Nephron progenitor cell (in vitro differentiated cells): ENCODE measurements around the gene LOXL3.
A peak's percentile ranks its signal among the peaks of the same experiment; 100 is the strongest.
"Not testable (repeated sequence)": the region's sequence is repeated elsewhere in the genome, so short reads cannot be mapped to it uniquely, and the experiment has no call there.

Source experiments
- DNase-seq: peaks from one replicate; pipeline ENCODE4 v3.0.0; 2021
- H3K27ac Mint-ChIP-seq: 2 replicates; pipeline ENCODE4 v1.8.0; 2021; ENCODE audit warnings: mild to moderate bottlenecking, moderate library complexity, mixed read lengths
- H3K27me3 Mint-ChIP-seq: 2 replicates; pipeline ENCODE4 v1.8.0; 2021; ENCODE audit warnings: mild to moderate bottlenecking, low read depth, mixed read lengths; ENCODE audit not compliant: poor library complexity
- H3K36me3 Mint-ChIP-seq: 2 replicates; pipeline ENCODE4 v1.8.0; 2021; ENCODE audit warnings: low read depth, mixed read lengths
- H3K4me1 Mint-ChIP-seq: 2 replicates; pipeline ENCODE4 v1.8.0; 2021; ENCODE audit warnings: mixed read lengths
- H3K4me3 Mint-ChIP-seq: 2 replicates; pipeline ENCODE4 v1.8.0; 2021; ENCODE audit warnings: mild to moderate bottlenecking, moderate library complexity, mixed read lengths
- H3K9me3 Mint-ChIP-seq: 2 replicates; pipeline ENCODE4 v1.8.0; 2021; ENCODE audit warnings: mild to moderate bottlenecking, moderate library complexity, mixed read lengths
- TF ChIP-seq, protein P1 (sequence below): fragments of 200-600 bp; sonication (generic); IDR thresholded peaks from 2 replicates; pipeline ENCODE4 v1.5.0; 2021; ENCODE audit warnings: antibody characterized with exemption

Gene LOXL3

DNA sequence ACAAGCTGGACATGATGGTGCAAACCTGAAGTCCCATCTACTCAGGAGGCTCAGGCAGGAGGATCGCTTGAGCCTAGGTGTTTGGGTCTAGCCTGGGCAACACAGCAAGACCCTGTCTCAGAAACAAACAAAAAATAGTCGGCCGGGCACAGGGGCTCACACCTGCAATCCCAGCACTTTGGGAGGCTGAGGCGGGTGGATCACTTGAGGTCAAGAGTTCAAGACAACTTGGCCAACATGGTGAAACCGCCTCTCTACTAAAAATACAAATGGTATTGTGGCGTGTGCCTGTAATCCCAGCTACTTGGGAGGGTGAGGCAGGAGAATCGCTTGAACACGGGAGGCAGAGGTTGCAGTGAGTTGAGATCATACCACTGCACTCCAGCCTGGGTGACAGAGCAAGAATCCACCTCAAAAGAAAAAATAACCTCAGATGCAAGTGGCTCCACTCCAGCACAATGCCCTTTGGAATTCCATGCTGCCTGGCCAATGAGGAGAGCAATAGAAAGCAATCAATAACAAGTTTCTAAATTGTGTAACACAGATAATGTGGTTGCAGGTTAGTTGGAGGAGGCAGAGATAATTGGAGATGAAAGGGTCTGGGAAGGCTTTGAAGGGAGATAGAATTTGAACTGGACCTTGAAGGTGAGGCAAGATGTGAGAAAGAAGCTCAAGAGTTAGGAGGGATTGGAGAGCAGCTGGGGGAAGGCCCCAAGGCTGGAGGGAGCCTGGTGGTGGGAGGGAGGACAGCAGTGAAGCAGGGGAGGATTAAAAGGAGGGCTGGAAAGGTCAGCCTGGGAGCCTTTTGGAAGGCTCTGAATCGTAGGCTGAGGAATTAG, 64.9 kb downstream of the LOXL3 start:
- no peak overlapping the region for H3K4me3 Mint-ChIP-seq
- no peaks in the 10 kb centered on the region for H3K9me3 Mint-ChIP-seq
- no peaks in the 10 kb centered on the region for H3K4me1 Mint-ChIP-seq
- no peak for DNase-seq
- H3K27ac Mint-ChIP-seq: no peak overlapping the region
- TF ChIP-seq, protein P1, sequence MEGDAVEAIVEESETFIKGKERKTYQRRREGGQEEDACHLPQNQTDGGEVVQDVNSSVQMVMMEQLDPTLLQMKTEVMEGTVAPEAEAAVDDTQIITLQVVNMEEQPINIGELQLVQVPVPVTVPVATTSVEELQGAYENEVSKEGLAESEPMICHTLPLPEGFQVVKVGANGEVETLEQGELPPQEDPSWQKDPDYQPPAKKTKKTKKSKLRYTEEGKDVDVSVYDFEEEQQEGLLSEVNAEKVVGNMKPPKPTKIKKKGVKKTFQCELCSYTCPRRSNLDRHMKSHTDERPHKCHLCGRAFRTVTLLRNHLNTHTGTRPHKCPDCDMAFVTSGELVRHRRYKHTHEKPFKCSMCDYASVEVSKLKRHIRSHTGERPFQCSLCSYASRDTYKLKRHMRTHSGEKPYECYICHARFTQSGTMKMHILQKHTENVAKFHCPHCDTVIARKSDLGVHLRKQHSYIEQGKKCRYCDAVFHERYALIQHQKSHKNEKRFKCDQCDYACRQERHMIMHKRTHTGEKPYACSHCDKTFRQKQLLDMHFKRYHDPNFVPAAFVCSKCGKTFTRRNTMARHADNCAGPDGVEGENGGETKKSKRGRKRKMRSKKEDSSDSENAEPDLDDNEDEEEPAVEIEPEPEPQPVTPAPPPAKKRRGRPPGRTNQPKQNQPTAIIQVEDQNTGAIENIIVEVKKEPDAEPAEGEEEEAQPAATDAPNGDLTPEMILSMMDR: no peak
- H3K27me3 Mint-ChIP-seq: no peaks in the 10 kb centered on the region
- peaks cover 54% of the 10 kb centered on the region for H3K36me3 Mint-ChIP-seq

DNA sequence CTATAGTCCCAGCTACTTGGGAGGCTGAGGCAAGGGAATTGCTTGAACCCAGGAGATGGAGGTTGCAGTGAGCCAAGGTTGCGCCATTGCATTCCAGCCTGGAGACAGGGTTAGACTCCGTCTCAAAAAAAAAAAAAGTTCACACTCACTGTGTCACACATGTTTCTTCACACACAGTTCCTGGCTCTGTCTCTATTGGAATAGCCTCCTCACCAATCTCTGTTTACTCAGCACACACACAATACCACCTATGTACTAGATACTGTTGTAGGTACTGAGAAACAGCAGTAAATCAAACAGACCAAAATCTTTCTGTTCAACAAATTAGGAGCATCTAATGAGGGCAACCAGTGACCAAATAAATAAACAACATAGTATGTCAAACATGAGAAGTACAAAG, 67.6 kb downstream of the LOXL3 start:
- Mint-ChIP-seq H3K4me1 (peaks cover 16% of the 10 kb centered on the region), H3K4me3 (no peak overlapping the region), H3K36me3 (peaks cover 35% of the 10 kb centered on the region), H3K27me3 (peaks cover 2% of the 10 kb centered on the region), H3K27ac (no peak overlapping the region), H3K9me3 (no peaks in the 10 kb centered on the region)
- TF ChIP-seq, protein P1: no peak
- no peak for DNase-seq

DNA sequence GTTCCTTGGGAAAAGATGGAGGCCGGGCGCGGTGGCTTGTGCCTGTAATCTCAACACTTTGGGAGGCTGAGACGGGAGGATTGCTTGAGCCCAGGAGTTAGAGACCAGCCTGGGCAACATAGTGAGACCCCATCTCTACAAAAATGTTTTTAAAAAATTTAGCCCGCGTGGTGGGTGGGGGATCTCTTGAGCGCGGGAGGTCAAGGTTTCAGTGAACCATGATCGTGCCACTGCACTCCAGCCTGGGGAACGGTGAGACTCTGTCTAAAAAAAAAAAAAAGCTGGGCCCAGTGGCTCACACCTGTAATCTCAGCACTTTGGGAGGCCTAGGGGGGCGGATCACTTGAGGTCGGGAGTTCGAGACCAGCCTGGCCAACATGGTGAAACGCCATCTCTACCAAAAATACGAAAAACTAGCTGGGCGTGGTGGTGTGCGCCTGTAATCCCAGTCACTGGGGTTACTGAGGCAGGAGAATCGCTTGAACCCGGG, 70.0 kb downstream of the LOXL3 start:
- Mint-ChIP-seq H3K27ac (peak overlapping the region; percentile 68), H3K4me3 (peak overlapping the region; percentile 94), H3K36me3 (peaks cover 32% of the 10 kb centered on the region), H3K4me1 (peaks cover 34% of the 10 kb centered on the region)
- not testable (repeated sequence) for H3K9me3 Mint-ChIP-seq, H3K27me3 Mint-ChIP-seq, DNase-seq

- H3K9me3 Mint-ChIP-seq: no peaks in the 10 kb centered on the region
- peak; percentile 92 for DNase-seq
- TF ChIP-seq, protein P1: peak; percentile 67
- H3K27me3 Mint-ChIP-seq: peaks cover 2% of the 10 kb centered on the region
- peaks cover 32% of the 10 kb centered on the region for H3K36me3 Mint-ChIP-seq
- peak within 1 kb of the TSS; percentile 91 for H3K27ac Mint-ChIP-seq
- peak within 1 kb of the TSS; percentile 94 for H3K4me3 Mint-ChIP-seq
- H3K4me1 Mint-ChIP-seq: peaks cover 34% of the 10 kb centered on the region
These were observed 70.7 kb downstream of the LOXL3 start, which contains the start of the genes CCDC142 and TTC31 for GRCh38 chr2:74482801-74483674. Gene CCDC142, minus strand, starts transcription at chr2:74482998. Its CDS starts 161 bp downstream, at chr2:74482837. Gene TTC31, plus strand, starts transcription at chr2:74483081. Its CDS starts 15 bp downstream, at chr2:74483096.
